ENCODE results near the gene VSIG10. TPM values are rescaled to one million over a fixed set of nuclear protein-coding genes. Genes with fewer than 3 reads are reported as not detected.

The VSIG10 gene
- total and polyA plus RNA-seq, 4 experiments from 2014 or later: 1.5 to 5.1 (median 4.8) TPM; not detected in 1

Other genes starting within 250 kb of the VSIG10 start
- under 1 TPM; 0.06 to 0.09 TPM for gene KSR2, start 135.0 kb downstream of the VSIG10 start, total RNA-seq
- gene KSR2, start 135.0 kb downstream of the VSIG10 start, polyA plus RNA-seq: under 1 TPM in 1 of 2 donors, not detected in 1; 0.03 TPM
- 10 to 100 TPM; 17.2 TPM for gene RFC5, start 87.3 kb downstream of the VSIG10 start, total RNA-seq
- 10 to 100 TPM; 13.5 to 17.5 TPM for gene RFC5, start 87.3 kb downstream of the VSIG10 start, polyA plus RNA-seq
- 10 to 100 TPM; 24.4 to 31.5 TPM for gene WSB2, start 42.8 kb downstream of the VSIG10 start, total RNA-seq
- 10 to 100 TPM; 18.7 to 23.3 TPM for gene WSB2, start 42.8 kb downstream of the VSIG10 start, polyA plus RNA-seq
- gene PEBP1, start 32.1 kb upstream of the VSIG10 start, total RNA-seq: 10 to 100 TPM; 95.9 to 99.1 TPM
- 100 to 1,000 TPM; 353 to 422 TPM for gene PEBP1, start 32.1 kb upstream of the VSIG10 start, polyA plus RNA-seq

All from CD4-positive, alpha-beta memory T cell (primary cell).